Progenitor cell of endocrine pancreas (in vitro differentiated cells): ENCODE measurements around the gene NRIP3. TPM values are rescaled to one million over a fixed set of nuclear protein-coding genes. Genes with fewer than 3 reads are reported as not detected.
A peak's percentile ranks its signal among the peaks of the same experiment; 100 is the strongest.

Experiments
- DNase-seq: peaks from one replicate; pipeline ENCODE4 v3.0.0; 2021; ENCODE audit warnings: low spot score; ENCODE audit not compliant: unreplicated experiment
- H3K27ac Mint-ChIP-seq: 2 replicates; pipeline ENCODE4 v1.8.0; 2021; ENCODE audit warnings: mild to moderate bottlenecking, moderate library complexity, mixed read lengths
- H3K27me3 Mint-ChIP-seq: 2 replicates; pipeline ENCODE4 v1.8.0; 2021; ENCODE audit warnings: mixed read lengths
- H3K36me3 Mint-ChIP-seq: 2 replicates; pipeline ENCODE4 v1.8.0; 2022; ENCODE audit warnings: mixed read lengths; ENCODE audit not compliant: insufficient read depth
- H3K4me1 Mint-ChIP-seq: 2 replicates; pipeline ENCODE4 v1.8.0; 2021; ENCODE audit warnings: low read depth, mixed read lengths
- H3K4me3 Mint-ChIP-seq: 2 replicates; pipeline ENCODE4 v1.8.0; 2021; ENCODE audit warnings: low read depth, mild to moderate bottlenecking, moderate library complexity, mixed read lengths
- H3K9me3 Mint-ChIP-seq: 2 replicates; pipeline ENCODE4 v1.8.0; 2021; ENCODE audit warnings: low read depth, mixed read lengths
- CTCF ChIP-seq: fragments of 200-600 bp; sonication (generic); IDR thresholded peaks from one replicate; pipeline ENCODE4 v1.5.0; 2021; ENCODE audit warnings: antibody characterized with exemption, mild to moderate bottlenecking; ENCODE audit not compliant: unreplicated experiment
- total RNA-seq: library from RNA; stranded (reverse); gene quantifications from 2 replicates; pipeline ENCODE4 v1.2.1, GENCODE V29; 2021

The NRIP3 gene
- total RNA-seq, 1 donor from 2014 or later: 0.65 TPM

- no peaks in the 10 kb centered on the region for H3K4me1 Mint-ChIP-seq
- no peak overlapping the region for H3K27ac Mint-ChIP-seq
- TF ChIP-seq CTCF: no peak
Observed at GRCh38 chr11:8973121-8973520, 30.7 kb downstream of the NRIP3 start.

GRCh38 chr11:8971924-8972316 is 31.9 kb downstream of the NRIP3 start:
- no peaks in the 10 kb centered on the region for H3K27me3 Mint-ChIP-seq
- no peak for TF ChIP-seq CTCF
- no peaks in the 10 kb centered on the region for H3K9me3 Mint-ChIP-seq
- H3K36me3 Mint-ChIP-seq: peaks cover 2% of the 10 kb centered on the region
- H3K4me1 Mint-ChIP-seq: no peaks in the 10 kb centered on the region
- H3K4me3 Mint-ChIP-seq: no peak overlapping the region
- DNase-seq: no peak
- H3K27ac Mint-ChIP-seq: no peak overlapping the region

More at GRCh38 chr11:8973121-8973520, 30.7 kb downstream of the NRIP3 start:
- H3K9me3 Mint-ChIP-seq: no peaks in the 10 kb centered on the region
- no peaks in the 10 kb centered on the region for H3K27me3 Mint-ChIP-seq
- H3K4me3 Mint-ChIP-seq: no peak overlapping the region
- H3K36me3 Mint-ChIP-seq: peaks cover 2% of the 10 kb centered on the region
- no peak for DNase-seq

GRCh38 chr11:8971196-8971923 is 32.4 kb downstream of the NRIP3 start:
- H3K4me3 Mint-ChIP-seq: no peak overlapping the region
- no peaks in the 10 kb centered on the region for H3K9me3 Mint-ChIP-seq
- no peak for DNase-seq
- H3K4me1 Mint-ChIP-seq: no peaks in the 10 kb centered on the region
- no peaks in the 10 kb centered on the region for H3K27me3 Mint-ChIP-seq
- peaks cover under 1% of the 10 kb centered on the region for H3K36me3 Mint-ChIP-seq
- H3K27ac Mint-ChIP-seq: no peak overlapping the region
- no peak for TF ChIP-seq CTCF

GRCh38 chr11:8967184-8967583 is 36.6 kb downstream of the NRIP3 start:
- H3K9me3 Mint-ChIP-seq: no peaks in the 10 kb centered on the region
- no peak overlapping the region for H3K4me3 Mint-ChIP-seq
- H3K4me1 Mint-ChIP-seq: peaks cover 12% of the 10 kb centered on the region
- no peak for DNase-seq
- H3K27me3 Mint-ChIP-seq: no peaks in the 10 kb centered on the region
- H3K36me3 Mint-ChIP-seq: no peaks in the 10 kb centered on the region
- TF ChIP-seq CTCF: no peak
- no peak overlapping the region for H3K27ac Mint-ChIP-seq

- peak within 1 kb of the TSS; percentile 89 for H3K4me3 Mint-ChIP-seq
- peak within 1 kb of the TSS; percentile 94 for H3K27ac Mint-ChIP-seq
- TF ChIP-seq CTCF: no peak
- peaks cover 12% of the 10 kb centered on the region for H3K4me1 Mint-ChIP-seq
- no peaks in the 10 kb centered on the region for H3K36me3 Mint-ChIP-seq
- DNase-seq: peak; percentile 59
- H3K27me3 Mint-ChIP-seq: no peaks in the 10 kb centered on the region
- H3K9me3 Mint-ChIP-seq: no peaks in the 10 kb centered on the region
Observed at GRCh38 chr11:8964324-8965320, 39.2 kb downstream of the NRIP3 start, which contains the start of gene TMEM9B. Gene TMEM9B, minus strand, starts transcription at chr11:8964442. Its CDS starts 129 bp downstream, at chr11:8964313.
